ENCODE measurements around the gene ZBTB7B. TPM values are rescaled to one million over a fixed set of nuclear protein-coding genes. Genes with fewer than 3 reads are reported as not detected.
A peak's percentile ranks its signal among the peaks of the same experiment; 100 is the strongest.

ZBTB7B gene
- total RNA-seq, 3 donors from 2014 or later: 45.6 to 82.5 (median 53.4) TPM

- DNase-seq (ENCODE audit: low spot score in 2 of 2): peak in 1 of 2 donors; percentile 69
- no peaks in the 10 kb centered on the region for H3K27me3 ChIP-seq
- H3K4me3 ChIP-seq: peak overlapping the region; percentile 68 to 90 (median 81)
- TF ChIP-seq, protein P1, sequence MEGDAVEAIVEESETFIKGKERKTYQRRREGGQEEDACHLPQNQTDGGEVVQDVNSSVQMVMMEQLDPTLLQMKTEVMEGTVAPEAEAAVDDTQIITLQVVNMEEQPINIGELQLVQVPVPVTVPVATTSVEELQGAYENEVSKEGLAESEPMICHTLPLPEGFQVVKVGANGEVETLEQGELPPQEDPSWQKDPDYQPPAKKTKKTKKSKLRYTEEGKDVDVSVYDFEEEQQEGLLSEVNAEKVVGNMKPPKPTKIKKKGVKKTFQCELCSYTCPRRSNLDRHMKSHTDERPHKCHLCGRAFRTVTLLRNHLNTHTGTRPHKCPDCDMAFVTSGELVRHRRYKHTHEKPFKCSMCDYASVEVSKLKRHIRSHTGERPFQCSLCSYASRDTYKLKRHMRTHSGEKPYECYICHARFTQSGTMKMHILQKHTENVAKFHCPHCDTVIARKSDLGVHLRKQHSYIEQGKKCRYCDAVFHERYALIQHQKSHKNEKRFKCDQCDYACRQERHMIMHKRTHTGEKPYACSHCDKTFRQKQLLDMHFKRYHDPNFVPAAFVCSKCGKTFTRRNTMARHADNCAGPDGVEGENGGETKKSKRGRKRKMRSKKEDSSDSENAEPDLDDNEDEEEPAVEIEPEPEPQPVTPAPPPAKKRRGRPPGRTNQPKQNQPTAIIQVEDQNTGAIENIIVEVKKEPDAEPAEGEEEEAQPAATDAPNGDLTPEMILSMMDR (IDR thresholded peaks at IDR 0.05): peak; percentile 64 to 93 (median 66)
- TF ChIP-seq POLR2A (IDR thresholded peaks at IDR 0.05) (no peak), POLR2AphosphoS5 (IDR thresholded peaks at IDR 0.05) (peak in 1 of 3 donors; percentile 27)
- no peaks in the 10 kb centered on the region for H3K9me3 ChIP-seq
- intact Hi-C loops (cut with DNase I; ENCODE audit: low total_unique reads): loop anchor here (10.0 kb wide), 1 partner anchor 108 kb away; the partner anchor contains the start of gene PBXIP1
- peak overlapping the region; percentile 85 to 92 for H3K27ac ChIP-seq
- H3K36me3 ChIP-seq: no peaks in the 10 kb centered on the region
- H3K4me1 ChIP-seq: peaks cover 14 to 15% of the 10 kb centered on the region in 2 donors
Observed at GRCh38 chr1:155062702-155063411, 60.3 kb downstream of the ZBTB7B start.

- no peaks in the 10 kb centered on the region for H3K27me3 ChIP-seq
- TF ChIP-seq POLR2AphosphoS5 (IDR thresholded peaks at IDR 0.05) (peak in 2 of 3 donors; percentile 13 to 47), POLR2A (IDR thresholded peaks at IDR 0.05) (no peak)
- TF ChIP-seq, protein P1 (IDR thresholded peaks at IDR 0.05): no peak
- no peaks in the 10 kb centered on the region for H3K9me3 ChIP-seq
- intact Hi-C loops (cut with DNase I; ENCODE audit: low total_unique reads): loop anchor here (10.0 kb wide), 1 partner anchor 109 kb away; the partner anchor contains the start of gene PBXIP1
- H3K36me3 ChIP-seq: no peaks in the 10 kb centered on the region
- peak within 1 kb of the TSS; percentile 68 to 90 (median 81) for H3K4me3 ChIP-seq
- peak within 1 kb of the TSS; percentile 85 to 92 for H3K27ac ChIP-seq
- peak; percentile 82 to 89 for DNase-seq (ENCODE audit: low spot score in 2 of 2)
- peaks cover 14 to 15% of the 10 kb centered on the region in 2 donors for H3K4me1 ChIP-seq
Observed at GRCh38 chr1:155063550-155064110, 61.0 kb downstream of the ZBTB7B start, which contains the start of gene EFNA4. EFNA4 (plus strand) TSS chr1:155063740; CDS start chr1:155063824, 84 bp downstream.

DNA sequence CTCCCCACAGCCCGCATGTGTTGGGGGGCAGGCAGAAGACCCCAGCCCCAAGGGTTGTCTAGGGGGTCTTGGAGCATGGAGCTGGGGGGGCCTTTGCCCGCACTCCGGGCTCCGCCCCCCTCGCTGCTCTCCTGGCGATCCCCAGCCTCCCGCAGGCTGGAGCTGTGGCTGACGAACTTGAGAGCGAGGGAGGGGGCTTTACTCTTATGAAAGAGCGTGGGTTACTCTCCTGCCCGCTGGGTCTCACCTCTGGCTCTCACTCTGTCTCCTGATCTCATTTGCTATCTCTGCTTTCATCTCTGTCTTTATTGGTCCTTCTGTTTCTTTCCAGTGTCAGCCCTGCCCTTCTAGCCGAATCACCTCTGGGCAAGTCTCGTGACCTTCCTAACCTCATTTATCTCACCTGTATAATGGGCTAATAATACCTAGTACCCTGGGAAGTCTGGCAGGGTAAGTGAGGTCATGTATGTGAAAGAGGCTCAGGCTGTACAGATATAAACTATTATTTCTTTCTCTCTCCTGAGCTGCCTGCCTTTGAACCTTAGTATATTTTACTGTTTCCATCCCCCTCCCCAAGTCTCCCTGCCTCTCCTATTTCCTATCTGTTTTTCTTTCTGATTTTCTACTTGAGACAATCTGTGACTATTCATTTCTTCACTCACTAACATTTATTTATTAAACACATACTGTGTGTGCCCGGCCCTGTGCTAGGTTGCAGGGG is 61.7 kb downstream of the ZBTB7B start:
- no peak for DNase-seq (ENCODE audit: low spot score in 2 of 2)
- H3K4me3 ChIP-seq: peak overlapping the region; percentile 68 to 90 (median 81)
- intact Hi-C loops (cut with DNase I; ENCODE audit: low total_unique reads): loop anchor here (10.0 kb wide), 1 partner anchor 109 kb away; the partner anchor contains the start of gene PBXIP1
- H3K27me3 ChIP-seq: no peaks in the 10 kb centered on the region
- H3K9me3 ChIP-seq: no peaks in the 10 kb centered on the region
- H3K27ac ChIP-seq: peak overlapping the region; percentile 85 to 92
- TF ChIP-seq POLR2A (IDR thresholded peaks at IDR 0.05) (no peak), POLR2AphosphoS5 (IDR thresholded peaks at IDR 0.05) (no peak)
- TF ChIP-seq, protein P1 (IDR thresholded peaks at IDR 0.05): no peak
- no peaks in the 10 kb centered on the region for H3K36me3 ChIP-seq
- peaks cover 14 to 15% of the 10 kb centered on the region in 2 donors for H3K4me1 ChIP-seq

GRCh38 chr1:155064832-155065429 is 62.3 kb downstream of the ZBTB7B start:
- DNase-seq (ENCODE audit: low spot score in 2 of 2): no peak

More at GRCh38 chr1:155064832-155065429, 62.3 kb downstream of the ZBTB7B start:
- Histone ChIP-seq H3K27me3 (no peaks in the 10 kb centered on the region), H3K36me3 (no peaks in the 10 kb centered on the region), H3K9me3 (no peaks in the 10 kb centered on the region), H3K4me1 (peaks cover 14 to 15% of the 10 kb centered on the region in 2 donors), H3K4me3 (peak overlapping the region in 1 of 3 donors; percentile 81), H3K27ac (no peak overlapping the region)
- TF ChIP-seq, protein P1 (IDR thresholded peaks at IDR 0.05): no peak
- no peak for TF ChIP-seq POLR2A (IDR thresholded peaks at IDR 0.05)
- intact Hi-C loops (cut with DNase I; ENCODE audit: low total_unique reads): loop anchor here (10.0 kb wide), 1 partner anchor 110 kb away; the partner anchor contains the start of gene PBXIP1
